ENCODE data around the gene DSCAML1. TPM values are rescaled to one million over a fixed set of nuclear protein-coding genes. Genes with fewer than 3 reads are reported as not detected.

The DSCAML1 gene
- total RNA-seq, 1 experiment from 2014 or later, result 0.15 TPM

- Histone ChIP-seq H2BK5ac (ENCODE audit: insufficient read length, low read length) (no peak overlapping the region), H3T11ph (ENCODE audit: low read length) (no peak overlapping the region), H3K9me3 (ENCODE audit: control insufficient read depth, low read depth, low read length) (no peaks in the 10 kb centered on the region), H4K91ac (ENCODE audit: insufficient read length, low read depth, low read length) (no peak overlapping the region), H3K4me2 (ENCODE audit: insufficient read depth, insufficient read length, low read length) (no peak overlapping the region), H2BK15ac (ENCODE audit: low read depth, low read length) (no peak overlapping the region), H3K79me2 (ENCODE audit: insufficient read depth, low read length) (no peaks in the 10 kb centered on the region), H3K23ac (ENCODE audit: insufficient read length, low read depth, low read length) (no peak overlapping the region), H3K14ac (ENCODE audit: insufficient read depth, low read length) (peak overlapping the region; percentile 8; the same call in 1 of the 2 replicates), H3K79me1 (ENCODE audit: insufficient read depth, low read depth, low read length, poor library complexity, severe bottlenecking) (no peaks in the 10 kb centered on the region), H3K27ac (ENCODE audit: insufficient read length, low read depth, low read length) (no peak overlapping the region), H4K8ac (replicated peaks; ENCODE audit: insufficient read length, low read depth, low read length) (no peak overlapping the region), H2BK20ac (ENCODE audit: low read depth, low read length, poor library complexity, severe bottlenecking) (no peak overlapping the region), H3K56ac (ENCODE audit: insufficient read length, low read depth, low read length) (no peak overlapping the region), H2AK5ac (ENCODE audit: insufficient read length, low read length) (no peak overlapping the region), H3K4ac (ENCODE audit: low read depth, low read length) (no peak overlapping the region), H4K5ac (ENCODE audit: insufficient read length, low read depth, low read length) (no peak overlapping the region), H4K20me1 (ENCODE audit: control insufficient read depth, insufficient read depth, insufficient read length) (no peaks in the 10 kb centered on the region), H3K9ac (ENCODE audit: extremely low read depth, insufficient read length, low read length) (no peak overlapping the region), H3K27me3 (ENCODE audit: insufficient read depth, low read length) (no peaks in the 10 kb centered on the region), H3K18ac (ENCODE audit: insufficient read length, low read depth, low read length) (no peak overlapping the region), H2BK120ac (ENCODE audit: low read depth, low read length, poor library complexity, severe bottlenecking) (no peak overlapping the region), H2AFZ (ENCODE audit: low read length) (no peak overlapping the region), H2BK12ac (ENCODE audit: insufficient read length, low read depth, low read length) (no peak overlapping the region), H3K23me2 (ENCODE audit: insufficient read length, low read depth, low read length, poor library complexity, severe bottlenecking) (no peaks in the 10 kb centered on the region), H3K4me1 (ENCODE audit: insufficient read depth, low read length) (no peaks in the 10 kb centered on the region; the same call in 1 of the 2 replicates)
- H3K9me3 Mint-ChIP-seq, result no peaks in the 10 kb centered on the region
- H3K27me3 Mint-ChIP-seq (ENCODE audit: low read depth), result peaks cover 10% of the 10 kb centered on the region
- peak; percentile 25 for DNase-seq
- no CpG with 5 or more reads among the region's 16 CpGs for WGBS (ENCODE audit: extremely low coverage, insufficient read length, low lambda C conversion rate)
- H3K4me1 Mint-ChIP-seq, result peaks cover 24 to 38% of the 10 kb centered on the region in 2 experiments
- H3K27ac Mint-ChIP-seq, result no peak overlapping the region
- H3K36me3 Mint-ChIP-seq (ENCODE audit: insufficient read depth in 1 of 3, low read depth in 3 of 3), result no peaks in the 10 kb centered on the region
- no peak for TF ChIP-seq CTCF (conservative IDR thresholded peaks at IDR 0.05)
- H3K4me3 Mint-ChIP-seq, result no peak overlapping the region
Observed at GRCh38 chr11:117828611-117829368, 31.8 kb upstream of the DSCAML1 start.

All from H9 (cell line).